DMS53 treated with DMSO at 0.1 percent for 48 hours (cell line): ENCODE measurements around the gene ATP9A.

Experiments
- DNase-seq: peaks from one replicate; lab custom pipeline; 2025; ENCODE audit not compliant: unreplicated experiment; lab: John Stamatoyannopoulos, UW

Gene ATP9A

DNA sequence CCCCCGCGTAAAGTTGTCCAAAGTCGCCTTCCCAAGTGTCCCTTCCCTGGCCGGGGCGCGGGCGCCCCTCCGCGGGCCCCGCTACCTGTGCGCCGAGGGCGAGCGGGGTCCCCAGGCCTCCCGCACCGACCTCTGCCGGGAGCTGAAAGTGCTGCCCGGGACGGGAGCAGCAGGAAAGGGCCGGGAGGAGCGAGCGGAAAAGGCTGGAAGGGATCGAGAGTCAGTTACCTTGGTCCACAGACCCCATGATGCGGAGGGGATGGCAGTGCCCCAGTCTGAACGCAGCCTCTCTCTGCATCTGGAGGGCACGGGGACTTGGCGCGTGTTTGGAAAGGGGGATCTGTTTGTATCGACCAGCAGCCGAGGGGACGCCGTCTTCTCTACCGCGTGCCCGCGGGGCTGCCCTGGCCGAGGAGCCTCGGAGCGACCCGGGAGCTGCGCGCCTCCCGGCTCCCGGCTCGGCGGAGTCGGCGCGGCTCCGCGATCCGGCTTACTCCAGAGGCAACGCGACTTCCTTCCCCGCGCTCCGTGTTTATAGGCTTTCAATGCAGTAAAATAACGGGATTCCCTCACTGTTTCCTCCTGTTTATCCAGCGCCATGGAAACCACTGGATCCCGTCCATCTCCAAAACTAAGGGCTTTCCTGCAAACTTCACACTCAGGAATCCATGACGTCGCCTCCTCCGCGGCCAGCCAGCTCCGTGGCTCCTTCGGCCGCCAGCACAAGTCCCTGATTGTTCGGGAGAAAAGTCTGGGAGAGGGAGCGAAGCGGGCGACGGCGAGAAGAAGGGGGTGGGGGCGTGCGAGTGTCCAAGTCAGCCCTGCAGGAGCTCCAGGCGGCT lies 205.6 kb downstream of the ATP9A start:
- no peak for DNase-seq

DNA sequence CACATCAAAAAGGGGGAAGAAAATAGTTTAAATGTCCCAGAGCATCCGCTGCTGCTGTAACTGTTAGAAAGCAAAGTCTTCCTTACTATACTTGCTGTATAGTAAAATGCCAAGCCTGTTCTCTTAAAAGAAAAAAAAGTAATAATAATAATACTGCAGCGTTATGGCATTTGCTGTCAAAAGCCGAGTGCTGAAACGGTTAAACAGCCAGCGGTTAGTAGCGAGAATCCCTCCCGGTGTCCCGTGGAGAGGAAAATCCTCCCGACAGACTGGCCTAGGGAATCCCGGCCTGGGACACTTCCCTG lies 206.2 kb downstream of the ATP9A start:
- DNase-seq, result no peak

DNA sequence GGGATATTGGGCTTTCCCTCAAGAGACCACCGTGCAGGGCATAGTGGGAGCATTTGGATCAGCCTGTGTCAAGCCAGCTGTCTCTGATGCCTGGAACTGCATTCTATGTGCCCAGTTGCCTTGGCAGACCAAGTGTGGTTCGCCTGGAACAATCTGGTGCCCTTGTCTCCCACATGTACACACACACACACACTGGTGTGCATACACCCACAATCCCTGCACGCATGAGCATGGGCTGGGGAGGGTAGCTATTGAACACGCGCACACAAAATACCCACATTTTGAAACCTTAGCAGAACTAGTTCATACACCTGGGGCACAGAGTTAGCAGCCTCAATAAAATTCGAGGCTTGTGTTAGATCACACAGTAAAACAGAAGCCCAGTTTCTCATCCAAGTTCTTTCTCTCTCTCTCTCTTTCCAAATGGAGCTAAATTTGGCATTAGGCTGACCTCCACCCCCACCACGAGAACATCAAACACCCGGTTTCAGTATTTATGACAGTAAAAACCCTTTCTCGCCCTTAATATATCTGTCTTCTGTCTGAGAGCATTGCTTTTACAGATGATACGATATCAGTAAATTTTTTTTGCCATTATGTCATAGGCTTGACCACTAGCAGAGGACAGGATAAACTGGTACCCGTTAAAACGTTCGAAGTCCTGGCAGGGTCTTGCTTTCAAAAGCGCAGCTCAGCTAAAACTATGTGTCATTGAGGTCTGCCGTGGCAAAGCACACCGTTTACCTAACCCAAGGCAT lies 207.5 kb downstream of the ATP9A start:
- no peak for DNase-seq

DNA sequence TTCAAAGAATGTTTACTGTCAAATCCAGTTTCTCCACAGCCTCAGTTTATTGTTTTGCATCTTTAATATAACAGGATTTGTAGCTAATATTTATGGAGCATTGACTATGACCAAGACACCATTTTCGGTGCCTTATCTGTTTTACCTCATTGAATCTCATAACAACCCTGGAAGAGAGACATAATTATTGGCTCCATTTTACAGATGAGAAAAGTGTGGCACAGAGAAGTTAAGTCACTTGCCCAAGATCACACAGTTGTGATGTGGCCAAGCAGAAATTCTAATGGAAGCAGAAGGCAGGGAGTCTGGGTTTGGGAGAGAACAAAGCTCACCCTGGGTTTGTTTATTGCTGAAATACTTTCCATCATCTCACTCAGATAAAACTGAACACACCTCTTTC lies 208.1 kb downstream of the ATP9A start:
- no peak for DNase-seq

DNA sequence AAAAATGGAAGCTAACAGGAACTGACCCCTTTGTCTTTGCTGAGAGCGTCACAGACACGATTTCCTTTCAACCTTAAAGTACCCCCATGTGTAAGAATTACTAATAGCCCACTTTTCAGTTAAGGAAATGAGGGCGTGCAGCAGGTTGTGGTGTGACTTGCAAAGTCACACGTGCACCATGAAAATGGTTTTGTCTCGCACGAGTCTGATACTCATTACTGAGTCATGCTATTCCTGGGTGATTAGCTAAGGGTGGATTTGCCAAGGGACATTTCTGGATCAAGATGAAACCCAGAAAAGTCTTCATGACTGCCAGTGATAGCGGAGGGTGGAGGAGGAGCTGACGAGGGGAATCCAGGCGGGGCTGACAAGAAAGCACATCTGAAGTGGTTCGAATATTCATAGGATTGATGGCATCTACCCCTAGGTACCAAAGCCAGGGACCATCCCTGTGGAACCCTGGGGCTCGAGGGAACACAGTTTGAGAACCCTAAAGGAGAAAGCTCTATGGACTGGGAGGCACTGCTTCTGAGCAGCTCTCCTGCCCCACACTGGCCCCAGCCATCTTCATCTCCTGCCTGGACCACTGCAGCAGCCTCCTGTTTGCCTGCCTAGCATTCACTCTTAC lies 213.5 kb downstream of the ATP9A start:
- no peak for DNase-seq

DNA sequence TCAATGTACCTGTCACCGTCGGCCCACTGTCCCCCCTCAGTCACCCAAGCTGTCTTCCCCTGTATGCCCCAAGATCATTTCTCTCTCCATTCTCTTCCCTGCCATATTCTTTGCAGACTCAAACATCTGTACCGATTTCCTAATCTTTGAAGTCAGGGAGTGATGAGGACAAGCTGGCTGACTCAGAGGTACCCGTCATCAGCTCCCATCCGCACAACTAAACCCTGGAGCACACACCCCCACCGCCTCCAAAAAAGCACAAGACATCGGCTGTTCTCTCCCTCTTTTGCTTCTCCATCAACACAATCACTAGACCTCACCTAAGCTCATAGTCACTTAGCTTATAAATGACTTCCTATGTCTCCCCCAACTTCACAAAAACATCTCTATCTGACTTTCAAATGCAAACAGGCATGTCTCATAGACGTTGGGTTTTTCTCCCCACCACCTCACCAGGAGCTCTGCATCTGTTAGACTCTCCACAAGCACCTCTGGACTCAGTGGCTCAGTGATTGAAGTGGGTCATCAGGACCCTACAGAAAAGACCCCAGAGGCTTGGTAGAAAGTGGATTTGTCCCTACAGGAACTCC lies 214.2 kb downstream of the ATP9A start:
- no peak for DNase-seq

DNA sequence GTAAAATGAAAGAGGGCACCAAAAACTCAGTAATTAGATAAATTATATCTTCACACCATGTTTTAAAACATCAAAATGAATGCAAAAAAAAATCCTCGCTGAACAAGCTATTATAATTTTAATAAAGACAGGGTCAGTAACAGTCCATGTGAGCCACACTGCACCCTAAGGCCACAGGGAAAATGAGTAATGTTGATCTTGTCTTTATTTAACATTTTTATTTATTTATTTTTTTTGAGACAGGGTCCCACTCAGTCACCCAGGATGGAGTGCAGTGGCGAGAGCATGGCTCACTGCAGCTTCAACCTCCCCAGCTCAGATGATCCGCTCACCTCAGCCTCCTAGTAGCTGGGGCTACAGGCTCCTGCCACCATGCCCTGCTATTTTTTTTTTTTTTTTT lies 217.0 kb downstream of the ATP9A start:
- no peak for DNase-seq

DNA sequence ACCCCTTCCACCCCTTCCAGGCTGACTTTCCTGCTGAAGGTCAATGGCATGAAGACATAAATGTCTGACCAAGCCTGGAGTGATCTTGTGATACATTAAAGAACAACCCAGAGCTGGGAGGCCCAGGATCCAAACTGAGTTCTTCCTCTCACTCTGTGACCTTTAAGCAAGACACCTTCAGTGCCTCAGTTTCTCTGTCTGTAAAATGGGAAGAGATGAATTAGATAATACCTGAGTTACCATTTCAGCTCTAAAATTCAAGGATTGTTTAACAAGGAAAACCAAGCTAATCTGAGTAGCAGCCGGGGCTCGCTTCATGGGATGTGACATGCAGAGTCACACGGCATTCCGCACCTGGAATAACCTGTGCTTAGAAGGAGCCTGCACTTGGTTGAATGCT lies 218.7 kb downstream of the ATP9A start:
- DNase-seq, result no peak

DNA sequence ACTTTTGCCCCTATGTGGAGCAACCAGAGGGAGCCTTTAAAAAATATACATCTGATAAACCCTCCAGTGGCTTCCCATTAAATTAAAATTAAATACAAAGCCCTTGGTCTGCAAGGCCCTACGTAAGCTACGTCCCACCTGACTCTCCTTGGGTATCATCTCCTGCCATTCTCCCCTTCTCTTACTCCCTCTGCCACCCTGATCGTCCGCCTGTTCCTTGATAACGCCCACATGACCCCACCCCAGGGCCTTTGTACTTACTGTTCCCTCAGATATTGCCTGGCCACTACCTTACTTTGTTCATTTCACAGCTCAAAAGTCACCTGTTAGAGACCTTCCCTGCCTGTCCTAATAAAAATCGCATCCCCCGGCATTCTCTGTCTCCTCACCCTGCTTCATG lies 220.2 kb downstream of the ATP9A start:
- no peak for DNase-seq
